Midbrain (tissue), 1 donor: Measurements from ENCODE around the gene CDK8.
A peak's percentile ranks its signal among the peaks of the same experiment; 100 is the strongest.
"Not testable (repeated sequence)": the region's sequence is repeated elsewhere in the genome, so short reads cannot be mapped to it uniquely, and the experiment has no call there.

Experiments
- DNase-seq: peaks from one replicate; lab custom pipeline; 2025; lab: John Stamatoyannopoulos, UW

CDK8 gene

DNA sequence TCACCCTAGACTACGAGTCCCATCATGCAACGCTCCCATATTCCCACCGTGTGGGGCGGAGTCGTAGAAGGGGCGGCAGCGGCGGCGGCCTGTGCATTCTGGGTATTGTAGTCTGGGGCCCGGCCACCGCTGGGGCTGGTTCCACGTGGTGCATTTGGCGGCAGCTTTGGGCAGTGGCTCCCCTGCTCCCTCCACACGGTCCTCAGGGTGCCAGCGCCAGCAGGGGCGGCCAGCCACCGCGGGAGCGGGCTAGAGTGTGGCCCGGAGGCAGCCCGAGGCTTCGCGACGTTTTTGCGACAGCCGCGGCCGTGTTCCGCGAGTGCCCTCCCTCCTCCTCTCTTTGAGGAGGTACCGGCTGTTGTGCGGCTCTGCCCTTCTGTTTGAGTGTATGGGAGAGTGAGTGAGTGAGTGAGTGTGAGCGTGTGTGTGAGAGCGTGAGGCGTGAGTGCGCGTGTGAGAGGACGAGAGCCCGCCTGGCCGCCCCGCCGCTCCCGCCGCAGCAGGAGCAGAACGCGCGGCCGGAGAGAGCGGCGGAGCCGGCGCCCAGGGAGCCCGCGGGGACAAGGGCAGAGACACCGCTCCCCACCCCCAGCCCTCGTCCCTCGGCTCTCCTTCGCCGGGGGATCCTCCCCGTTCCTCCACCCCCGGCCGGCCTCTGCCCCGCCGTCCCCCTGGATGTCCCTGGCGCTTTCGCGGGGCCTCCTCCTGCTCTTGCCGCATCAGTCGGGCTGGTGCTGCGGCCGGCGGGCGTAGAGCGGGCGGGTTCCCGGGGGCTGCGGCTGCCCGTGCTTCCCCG is at the start of gene CDK8:
TSS of gene CDK8 (plus strand) at position 343 of the 796 bp plus-strand sequence. CDS start 513 bp downstream, outside the sequence.
- DNase-seq = peak; percentile 96

- no peak for DNase-seq
Observed at GRCh38 chr13:26208287-26208686, 45.6 kb upstream of the CDK8 start.

DNA sequence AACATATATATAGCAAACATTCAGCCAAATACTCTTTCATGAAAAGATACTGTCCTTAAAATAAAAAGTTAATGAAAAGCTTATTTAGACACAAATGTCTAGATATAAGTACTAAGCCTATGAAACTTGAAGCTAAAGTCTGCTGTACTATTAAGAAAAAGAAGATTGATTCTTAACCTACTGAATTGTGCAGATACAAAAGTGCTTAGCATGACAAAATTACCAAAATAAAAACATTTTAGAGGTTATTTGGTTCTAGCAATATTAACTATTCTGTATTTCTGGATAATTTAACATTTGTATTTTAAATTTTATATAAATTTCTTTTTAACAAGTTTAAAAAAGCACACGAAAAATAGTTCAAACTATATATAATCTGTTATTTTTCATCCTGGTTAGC is 40.6 kb upstream of the CDK8 start:
- no peak for DNase-seq

DNA sequence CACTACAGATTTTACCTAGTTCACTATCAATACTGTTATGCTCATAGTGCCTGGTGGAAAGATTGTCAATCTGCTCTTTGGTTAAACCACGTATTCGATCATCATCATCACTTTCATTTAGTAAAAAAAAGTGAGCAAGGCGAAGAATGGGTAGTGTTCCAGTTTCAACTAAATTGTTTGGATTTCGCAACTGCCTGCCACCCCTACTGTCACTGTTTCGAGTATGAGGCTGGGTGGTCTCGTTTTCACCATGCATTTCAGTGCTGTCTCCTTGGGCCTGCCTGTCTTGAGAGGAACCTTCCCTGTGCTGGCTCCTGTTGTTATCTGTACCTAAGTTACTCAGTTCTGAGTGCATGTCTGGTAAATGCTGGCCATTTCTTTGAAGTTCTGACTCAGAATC is 39.9 kb upstream of the CDK8 start:
- no peak for DNase-seq

GRCh38 chr13:26216042-26216441 is 37.9 kb upstream of the CDK8 start:
- no peak for DNase-seq

- DNase-seq = no peak
Observed at GRCh38 chr13:26219726-26220125, 34.2 kb upstream of the CDK8 start.

DNA sequence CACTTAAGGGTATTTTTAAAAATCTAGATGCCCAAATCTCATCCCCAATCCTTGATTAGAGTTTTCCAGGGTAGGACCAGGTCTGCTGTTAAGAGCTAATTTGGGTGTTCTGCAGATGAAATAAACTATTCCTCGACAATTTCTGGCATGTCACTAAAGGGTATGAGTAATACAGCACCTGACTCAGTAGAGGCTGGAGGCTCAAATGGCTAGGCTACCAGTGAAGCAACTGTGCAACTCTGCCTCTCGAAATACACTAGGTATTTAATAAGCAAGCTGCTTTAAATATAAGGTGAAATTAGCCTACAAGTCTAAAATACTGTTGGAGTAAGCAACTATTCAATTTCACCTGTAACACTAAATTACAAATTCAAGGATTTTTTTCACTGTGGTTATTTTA is 33.4 kb upstream of the CDK8 start:
- DNase-seq = no peak

- peak; percentile 71 for DNase-seq
Observed at GRCh38 chr13:26221399-26221720, 32.6 kb upstream of the CDK8 start.

- DNase-seq = peak; percentile 96
Observed at GRCh38 chr13:26221721-26222519, 32.0 kb upstream of the CDK8 start, which contains the start of gene RNF6. Gene RNF6, minus strand, starts transcription at chr13:26222314. Its CDS starts 2,665 bp downstream, at chr13:26219649.

GRCh38 chr13:26222520-26223046 is 31.3 kb upstream of the CDK8 start:
- DNase-seq = no peak

DNA sequence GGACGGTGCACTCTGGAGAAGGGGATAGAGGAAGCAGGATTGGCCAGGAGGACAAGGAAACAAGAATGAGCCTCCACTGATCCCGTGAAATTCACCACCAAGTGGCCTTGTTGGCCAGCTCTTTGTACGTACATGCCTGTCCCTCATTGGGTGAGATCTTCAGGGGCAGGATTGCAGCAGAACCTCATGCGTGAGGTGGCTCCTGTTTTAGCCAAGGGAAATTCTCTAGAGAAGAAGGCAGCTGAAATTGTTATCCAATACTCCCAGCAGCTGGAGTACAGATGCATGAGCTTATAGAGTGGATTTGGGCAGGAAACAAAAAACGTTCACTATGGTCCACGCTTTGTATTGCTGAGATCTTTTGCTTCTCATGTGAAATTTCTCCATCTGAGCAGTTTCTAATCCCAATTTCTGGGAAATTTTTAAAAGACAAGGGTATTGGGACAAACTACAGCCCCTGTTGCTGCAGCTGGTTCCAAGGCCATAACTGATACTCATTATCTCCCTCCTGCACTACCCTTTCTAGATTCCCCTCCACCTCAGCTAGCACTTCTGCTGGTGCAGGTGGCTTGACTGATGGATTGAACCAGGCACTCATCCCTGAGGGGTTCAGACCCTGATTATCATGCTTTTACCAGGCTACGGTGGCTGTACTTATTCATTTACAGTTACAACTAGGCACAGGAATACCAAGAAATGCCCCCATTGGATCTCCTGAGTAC is 27.9 kb upstream of the CDK8 start:
- DNase-seq = no peak

- no peak for DNase-seq
Observed at GRCh38 chr13:26227166-26227971, 26.6 kb upstream of the CDK8 start.

GRCh38 chr13:26228096-26228495 is 25.8 kb upstream of the CDK8 start:
- no peak for DNase-seq

- no peak for DNase-seq
Observed at GRCh38 chr13:26229080-26229615, 24.8 kb upstream of the CDK8 start.

GRCh38 chr13:26230703-26231102 is 23.2 kb upstream of the CDK8 start:
- DNase-seq = no peak

- no peak for DNase-seq
Observed at GRCh38 chr13:26236296-26236695, 17.6 kb upstream of the CDK8 start.

GRCh38 chr13:26246154-26246553 is 7.8 kb upstream of the CDK8 start:
- no peak for DNase-seq

DNA sequence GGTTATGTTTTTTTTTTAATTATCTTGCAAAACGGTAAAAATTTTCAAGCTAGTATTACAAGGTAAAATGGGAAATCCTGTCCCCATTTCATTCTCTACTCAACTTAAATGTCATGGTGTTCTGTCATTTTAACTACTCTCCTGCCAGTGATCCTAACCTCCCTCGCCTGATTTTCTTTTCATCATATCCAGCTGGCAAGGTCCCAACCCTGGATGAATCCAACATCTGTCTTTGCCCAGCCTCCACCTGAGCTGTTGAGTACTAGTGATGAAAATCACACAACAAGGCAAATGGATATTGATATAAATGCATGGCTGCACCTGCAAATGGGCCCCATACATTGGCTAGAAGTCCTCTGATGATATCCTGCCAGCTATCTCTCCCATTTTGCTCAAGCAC is 6.9 kb upstream of the CDK8 start:
- DNase-seq = no peak

- no peak for DNase-seq
Observed at GRCh38 chr13:26247608-26248007, 6.3 kb upstream of the CDK8 start.

DNA sequence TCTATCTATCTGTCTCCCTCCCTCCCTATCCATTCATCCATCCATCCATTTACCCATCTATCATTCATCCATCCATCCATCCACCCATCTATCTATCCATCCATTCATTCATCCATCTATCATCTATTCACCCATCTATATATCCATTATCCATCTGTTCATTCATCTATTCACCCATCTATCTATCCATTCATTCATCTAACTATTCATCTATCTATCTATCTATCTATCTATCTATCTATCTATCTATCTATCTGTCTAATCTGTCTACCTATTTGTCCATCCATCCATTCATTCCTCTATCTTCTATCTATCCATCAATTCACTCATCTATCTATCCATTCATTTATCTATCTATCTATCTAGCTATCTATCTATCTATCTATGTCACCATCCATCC is 4.4 kb upstream of the CDK8 start:
- DNase-seq = no peak

- DNase-seq = not testable (repeated sequence)
Observed at GRCh38 chr13:26252006-26252405, 1.9 kb upstream of the CDK8 start.
